GM23338 (cell line): ENCODE data around the gene RABGAP1L. TPM values are rescaled to one million over a fixed set of nuclear protein-coding genes. Genes with fewer than 3 reads are reported as not detected.
"Not testable (repeated sequence)": the region's sequence is repeated elsewhere in the genome, so short reads cannot be mapped to it uniquely, and the experiment has no call there.

Source experiments
- ATAC-seq: fragments of 200-7000 bp; cut with Tn5 transposase; 3 replicates; pipeline ENCODE4 v1.9.1; 2020
- DNase-seq: peaks from one replicate; pipeline ENCODE4 v3.0.0-alpha.2; 2015; ENCODE audit warnings: low spot score
- H2AFZ ChIP-seq: fragments of 200-600 bp; sonication (generic); 2 replicates; pipeline ENCODE4 v1.8.0; 2016; ENCODE audit warnings: antibody characterized with exemption, mild to moderate bottlenecking, moderate library complexity
- H3F3A ChIP-seq: fragments of 200-600 bp; sonication (generic); replicated peaks from 2 replicates; pipeline ENCODE4 v1.8.0; 2017; ENCODE audit warnings: antibody characterized with exemption, mixed run types, low read depth
- H3K27ac ChIP-seq: fragments of 200-600 bp; sonication (generic); 2 replicates; pipeline ENCODE4 v1.6.1; 2016; ENCODE audit warnings: low read depth
- H3K27me3 ChIP-seq: fragments of 200-600 bp; sonication (generic); 2 replicates; pipeline ENCODE4 v1.8.0; 2016; ENCODE audit warnings: mild to moderate bottlenecking, mixed run types, moderate library complexity; ENCODE audit not compliant: insufficient read depth
- H3K36me3 ChIP-seq: fragments of 200-600 bp; sonication (generic); 2 replicates; pipeline ENCODE4 v1.8.0; 2016; ENCODE audit warnings: mild to moderate bottlenecking; ENCODE audit not compliant: insufficient read depth
- H3K4me1 ChIP-seq: fragments of 200-600 bp; sonication (generic); 2 replicates; pipeline ENCODE4 v1.8.0; 2016; ENCODE audit warnings: mild to moderate bottlenecking, moderate library complexity; ENCODE audit not compliant: insufficient read depth
- H3K4me2 ChIP-seq: fragments of 200-600 bp; sonication (generic); 2 replicates; pipeline ENCODE4 v1.7.1; 2017; ENCODE audit warnings: mixed run types
- H3K4me3 ChIP-seq: fragments of 200-600 bp; sonication (generic); 2 replicates; pipeline ENCODE4 v1.6.1; 2016; ENCODE audit warnings: mixed run types
- H3K79me2 ChIP-seq: fragments of 200-600 bp; sonication (generic); replicated peaks from 2 replicates; pipeline ENCODE4 v1.8.0; 2017; ENCODE audit warnings: mild to moderate bottlenecking; ENCODE audit not compliant: insufficient read depth
- H3K9me2 ChIP-seq: fragments of 200-600 bp; sonication (generic); 2 replicates; pipeline ENCODE4 v1.8.0; 2017; ENCODE audit not compliant: insufficient read depth
- H4K20me1 ChIP-seq: fragments of 200-600 bp; sonication (generic); replicated peaks from 2 replicates; pipeline ENCODE4 v1.8.0; 2017; ENCODE audit warnings: mild to moderate bottlenecking; ENCODE audit not compliant: insufficient read depth
- H3K27ac Mint-ChIP-seq: 2 replicates; pipeline ENCODE4 v1.8.0; 2020; ENCODE audit warnings: inconsistent platforms, mild to moderate bottlenecking, moderate library complexity, mixed read lengths
- H3K27me3 Mint-ChIP-seq: 3 replicates; pipeline ENCODE4 v1.8.0; 2022; ENCODE audit warnings: low read depth, mild to moderate bottlenecking, moderate library complexity, mixed read lengths, inconsistent platforms; ENCODE audit not compliant: insufficient read depth, poor library complexity
- H3K36me3 Mint-ChIP-seq: 3 replicates; pipeline ENCODE4 v1.8.0; 2021; ENCODE audit warnings: low read depth, mild to moderate bottlenecking, inconsistent platforms, moderate library complexity, mixed read lengths
- H3K4me1 Mint-ChIP-seq: 3 replicates; pipeline ENCODE4 v1.8.0; 2020; ENCODE audit warnings: mild to moderate bottlenecking, inconsistent platforms, mixed read lengths
- H3K4me3 Mint-ChIP-seq: 3 replicates; pipeline ENCODE4 v1.8.0; 2021; ENCODE audit warnings: moderate library complexity, mild to moderate bottlenecking, inconsistent platforms, mixed read lengths
- H3K9me3 Mint-ChIP-seq: 3 replicates; pipeline ENCODE4 v1.8.0; 2020; ENCODE audit warnings: moderate library complexity, mild to moderate bottlenecking, inconsistent platforms, mixed read lengths
- CREB1 ChIP-seq: fragments of 250-450 bp; sonication (Bioruptor Pico); IDR thresholded peaks from 2 replicates; pipeline ENCODE4 v1.5.0; 2020; ENCODE audit warnings: low read depth, mild to moderate bottlenecking, moderate library complexity
- CTCF ChIP-seq, 2 experiments: fragments of 200-600 bp in 1 of 2; sonication (generic) in 1 of 2; conservative IDR thresholded peaks; 2 replicates each; pipeline versions ENCODE4 v1.5.1 to v1.6.1; 2016 to 2017; ENCODE audit warnings: antibody characterized with exemption in 2 of 2, low read depth in 2 of 2, mild to moderate bottlenecking in 2 of 2, moderate library complexity in 1 of 2
- EZH2 ChIP-seq: fragments of 200-600 bp; sonication (generic); IDR thresholded peaks from one replicate; pipeline ENCODE4 v1.8.0; 2017; ENCODE audit warnings: antibody characterized with exemption, mild to moderate bottlenecking, low read depth; ENCODE audit not compliant: unreplicated experiment
- NANOG ChIP-seq: IDR thresholded peaks from 2 replicates; pipeline ENCODE4 v1.6.1; 2016; ENCODE audit warnings: antibody characterized with exemption, borderline replicate concordance
- REST ChIP-seq: IDR thresholded peaks from one replicate; pipeline ENCODE4 v1.6.1; 2018; ENCODE audit warnings: antibody characterized with exemption; ENCODE audit not compliant: unreplicated experiment
- STAT1 ChIP-seq: IDR thresholded peaks from one replicate; pipeline ENCODE4 v1.6.1; 2016; ENCODE audit warnings: antibody characterized with exemption; ENCODE audit not compliant: unreplicated experiment
- ZNF114 ChIP-seq: fragments of 250-450 bp; sonication (Bioruptor Pico); IDR thresholded peaks from 2 replicates; pipeline ENCODE4 v1.5.0; 2020; ENCODE audit warnings: mild to moderate bottlenecking, moderate library complexity
- ZNF462 ChIP-seq: fragments of 250-450 bp; sonication (Bioruptor Pico); IDR thresholded peaks from 2 replicates; pipeline ENCODE4 v1.5.0; 2020; ENCODE audit warnings: mild to moderate bottlenecking, moderate library complexity
- polyA plus RNA-seq: library from polyadenylated mRNA; unstranded; fragments of >200 nt; fragmentation: Nextera tagmentation; extraction: Ambion mirVana; gene quantifications from 2 replicates; pipeline ENCODE4 v1.2.1, GENCODE V29; 2016
- total RNA-seq: library from RNA; depleted of rRNA; stranded (reverse); fragments of >200 nt; shearing (Covaris generic); gene quantifications from 2 replicates; pipeline ENCODE4 v1.2.3, GENCODE V29; 2014

RABGAP1L gene
- total and polyA plus RNA-seq, 2 experiments from 2014 or later, result 83.2 to 136 TPM

GRCh38 chr1:174848593-174849560 is 689.6 kb downstream of the RABGAP1L start:
- H3F3A ChIP-seq, H3K4me1 ChIP-seq, H4K20me1 ChIP-seq, H3K27me3 ChIP-seq, H2AFZ ChIP-seq, H3K36me3 Mint-ChIP-seq, ATAC-seq, H3K27me3 Mint-ChIP-seq, H3K36me3 ChIP-seq, H3K9me2 ChIP-seq, H3K79me2 ChIP-seq: not testable (repeated sequence)
- Mint-ChIP-seq H3K27ac (peak overlapping the region; percentile 95), H3K4me1 (peaks cover 11% of the 10 kb centered on the region), H3K4me3 (peak overlapping the region; percentile 44; the same call in 2 of the 3 replicates), H3K9me3 (peaks cover 13% of the 10 kb centered on the region; the same call in 2 of the 3 replicates)
- H3K27ac ChIP-seq, result peak overlapping the region; percentile 48; the same call in 1 of the 2 replicates
- H3K4me2 ChIP-seq, result peak overlapping the region; percentile 27; the same call in 1 of the 2 replicates
- peak overlapping the region; percentile 27 for H3K4me3 ChIP-seq
- DNase-seq, result peak; percentile 18

- H3K4me1 Mint-ChIP-seq, result peaks cover 11% of the 10 kb centered on the region
- H2AFZ ChIP-seq, result no peak overlapping the region; the same call in 1 of the 2 replicates
- H3K4me2 ChIP-seq, result no peak overlapping the region
- H3K9me2 ChIP-seq, result no peaks in the 10 kb centered on the region
- H3K27me3 Mint-ChIP-seq, result peaks cover 3% of the 10 kb centered on the region
- peaks cover 7% of the 10 kb centered on the region; the same call in 2 of the 3 replicates for H3K36me3 Mint-ChIP-seq
- H3K9me3 Mint-ChIP-seq, result peaks cover 13% of the 10 kb centered on the region; the same call in 2 of the 3 replicates
- DNase-seq (no peak), ATAC-seq (no peak)
- H3K27me3 ChIP-seq, result no peaks in the 10 kb centered on the region
- no peaks in the 10 kb centered on the region for H3K36me3 ChIP-seq
- H3K4me1 ChIP-seq, result no peaks in the 10 kb centered on the region
- H4K20me1 ChIP-seq, result no peaks in the 10 kb centered on the region
- H3K4me3 Mint-ChIP-seq, result no peak overlapping the region
- H3K27ac Mint-ChIP-seq, result no peak overlapping the region
- no peaks in the 10 kb centered on the region for H3F3A ChIP-seq
- H3K27ac ChIP-seq, result no peak overlapping the region
- H3K79me2 ChIP-seq, result no peaks in the 10 kb centered on the region
- no peak overlapping the region for H3K4me3 ChIP-seq
- TF ChIP-seq ZNF114, result no peak
- no peak for TF ChIP-seq NANOG
- TF ChIP-seq CTCF (conservative IDR thresholded peaks at IDR 0.05; ENCODE audit: low read depth in 2 of 2), result no peak
- TF ChIP-seq CREB1, result no peak
- no peak for TF ChIP-seq STAT1
- TF ChIP-seq REST, result no peak
- no peak for TF ChIP-seq EZH2
- TF ChIP-seq ZNF462, result no peak
Observed at GRCh38 chr1:174850726-174851125, 691.4 kb downstream of the RABGAP1L start.
